ENCODE results near the gene ARMH4.

Gene ARMH4

DNA sequence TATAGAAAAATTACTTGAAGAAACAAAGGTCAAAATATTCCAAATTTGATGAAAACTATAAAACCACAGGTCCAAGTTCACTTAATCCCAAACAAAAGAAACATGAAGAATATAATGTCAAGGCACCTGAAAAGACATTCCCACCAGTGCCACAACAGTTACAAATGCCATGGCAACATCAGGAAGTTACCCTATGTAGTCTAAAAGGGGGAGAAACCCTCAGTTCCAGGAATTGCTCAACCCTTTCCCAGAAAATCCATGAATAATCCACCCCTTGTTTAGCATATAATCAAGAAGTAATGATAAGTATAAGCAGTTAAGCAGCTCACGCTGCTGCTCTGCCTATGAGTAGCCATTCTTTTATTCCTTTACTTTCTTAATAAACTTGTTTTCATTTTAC, 44.2 kb upstream of the ARMH4 start:
- H3K36me3 ChIP-seq: no peaks in the 10 kb centered on the region
- H3K27me3 ChIP-seq (ENCODE audit: insufficient read depth, low read depth, severe bottlenecking): no peaks in the 10 kb centered on the region
- no peaks in the 10 kb centered on the region for H3K9me3 ChIP-seq (ENCODE audit: severe bottlenecking)
- H3K4me3 ChIP-seq (ENCODE audit: low read depth, low read length): no peak overlapping the region
- no peak overlapping the region for H3K27ac ChIP-seq
- TF ChIP-seq, protein P1, sequence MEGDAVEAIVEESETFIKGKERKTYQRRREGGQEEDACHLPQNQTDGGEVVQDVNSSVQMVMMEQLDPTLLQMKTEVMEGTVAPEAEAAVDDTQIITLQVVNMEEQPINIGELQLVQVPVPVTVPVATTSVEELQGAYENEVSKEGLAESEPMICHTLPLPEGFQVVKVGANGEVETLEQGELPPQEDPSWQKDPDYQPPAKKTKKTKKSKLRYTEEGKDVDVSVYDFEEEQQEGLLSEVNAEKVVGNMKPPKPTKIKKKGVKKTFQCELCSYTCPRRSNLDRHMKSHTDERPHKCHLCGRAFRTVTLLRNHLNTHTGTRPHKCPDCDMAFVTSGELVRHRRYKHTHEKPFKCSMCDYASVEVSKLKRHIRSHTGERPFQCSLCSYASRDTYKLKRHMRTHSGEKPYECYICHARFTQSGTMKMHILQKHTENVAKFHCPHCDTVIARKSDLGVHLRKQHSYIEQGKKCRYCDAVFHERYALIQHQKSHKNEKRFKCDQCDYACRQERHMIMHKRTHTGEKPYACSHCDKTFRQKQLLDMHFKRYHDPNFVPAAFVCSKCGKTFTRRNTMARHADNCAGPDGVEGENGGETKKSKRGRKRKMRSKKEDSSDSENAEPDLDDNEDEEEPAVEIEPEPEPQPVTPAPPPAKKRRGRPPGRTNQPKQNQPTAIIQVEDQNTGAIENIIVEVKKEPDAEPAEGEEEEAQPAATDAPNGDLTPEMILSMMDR (IDR thresholded peaks at IDR 0.05; ENCODE audit: low read depth, low read length): no peak
- no peak for DNase-seq

DNA sequence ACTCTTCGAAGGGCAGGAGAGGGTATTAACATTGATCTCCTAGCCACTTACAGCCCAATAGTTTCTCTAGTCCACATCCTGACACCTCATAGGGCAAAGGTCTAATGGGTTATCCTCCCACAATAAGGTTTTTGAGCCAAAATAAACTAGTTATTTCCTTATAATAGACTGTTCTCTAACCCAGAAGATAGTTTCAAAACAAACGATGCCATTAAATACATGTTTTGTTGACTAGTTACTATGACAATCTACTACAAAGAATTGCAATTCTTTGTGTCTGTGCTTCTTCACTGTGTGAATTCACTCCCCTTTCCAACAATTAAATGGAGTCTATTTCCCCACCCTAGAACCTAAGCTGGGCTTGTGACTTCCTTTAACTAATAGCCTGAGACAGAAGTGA, 41.5 kb upstream of the ARMH4 start:
- no peak for DNase-seq
- H3K36me3 ChIP-seq: no peaks in the 10 kb centered on the region
- no peak overlapping the region for H3K4me3 ChIP-seq (ENCODE audit: low read depth, low read length)
- no peaks in the 10 kb centered on the region for H3K27me3 ChIP-seq (ENCODE audit: insufficient read depth, low read depth, severe bottlenecking)
- H3K9me3 ChIP-seq (ENCODE audit: severe bottlenecking): no peaks in the 10 kb centered on the region
- TF ChIP-seq, protein P1 (IDR thresholded peaks at IDR 0.05; ENCODE audit: low read depth, low read length): no peak
- H3K27ac ChIP-seq: no peak overlapping the region

DNA sequence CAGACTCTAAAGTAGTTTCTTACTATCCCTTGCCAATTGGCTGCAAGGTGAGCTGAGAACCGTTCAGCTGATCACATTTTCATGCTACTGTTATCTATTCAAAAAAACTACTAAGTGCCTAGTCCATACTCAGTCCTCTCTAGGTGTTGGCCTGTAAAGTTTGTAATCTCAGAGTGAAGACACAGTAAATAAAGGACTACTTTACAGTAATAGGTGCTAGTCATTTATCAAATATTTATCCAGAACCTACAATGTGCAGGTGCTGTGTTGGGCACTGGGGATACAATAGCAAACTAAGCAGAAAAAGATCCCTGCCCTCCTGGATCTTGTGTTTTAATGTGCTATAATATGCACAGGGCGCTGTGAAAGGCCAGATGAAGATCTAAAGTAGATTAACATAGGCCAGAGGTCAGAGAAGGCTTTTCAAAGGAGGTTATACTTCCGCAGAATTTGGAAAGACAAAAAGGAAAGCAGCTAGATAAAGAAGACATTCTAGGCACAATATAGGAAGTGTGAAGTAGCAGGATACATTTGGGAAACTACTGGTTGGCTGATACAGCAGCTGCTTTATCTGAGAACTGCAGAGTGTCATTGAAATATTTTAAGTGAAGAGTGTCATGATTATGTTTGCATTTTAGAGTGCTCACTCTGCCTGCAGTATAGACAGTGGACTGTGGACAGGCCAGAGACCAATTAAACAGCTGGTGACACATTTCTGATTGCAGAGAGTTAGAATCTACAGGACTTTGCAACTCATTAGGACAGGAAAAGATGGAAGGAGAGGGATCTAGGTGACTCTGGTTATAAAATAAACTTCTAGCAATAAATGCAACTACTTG, 40.0 kb upstream of the ARMH4 start:
- Histone ChIP-seq H3K9me3 (ENCODE audit: severe bottlenecking) (no peaks in the 10 kb centered on the region), H3K27me3 (ENCODE audit: insufficient read depth, low read depth, severe bottlenecking) (no peaks in the 10 kb centered on the region), H3K4me3 (ENCODE audit: low read depth, low read length) (no peak overlapping the region), H3K27ac (no peak overlapping the region), H3K36me3 (no peaks in the 10 kb centered on the region)
- TF ChIP-seq, protein P1 (IDR thresholded peaks at IDR 0.05; ENCODE audit: low read depth, low read length): no peak
- no peak for DNase-seq

DNA sequence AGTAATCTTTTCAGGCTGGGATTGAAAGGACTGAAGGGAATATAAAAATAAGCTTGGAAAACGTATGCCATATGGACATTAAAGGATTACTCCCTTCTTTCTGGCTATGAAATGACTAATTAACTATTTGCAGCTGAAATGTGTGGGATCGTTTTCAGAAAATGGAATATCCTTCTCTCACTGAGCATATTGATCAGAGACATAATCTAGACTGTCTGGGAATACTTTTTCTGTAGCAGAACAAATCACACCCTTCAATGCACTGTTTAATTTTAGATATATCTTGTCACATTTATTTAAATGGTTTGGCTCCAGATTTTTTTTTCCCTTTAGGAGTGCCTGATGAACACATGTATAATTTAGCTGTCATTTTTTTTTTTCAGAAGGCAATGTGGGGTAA, 37.2 kb upstream of the ARMH4 start:
- no peaks in the 10 kb centered on the region for H3K36me3 ChIP-seq
- H3K4me3 ChIP-seq (ENCODE audit: low read depth, low read length): no peak overlapping the region
- no peak for DNase-seq
- H3K9me3 ChIP-seq (ENCODE audit: severe bottlenecking): no peaks in the 10 kb centered on the region
- no peak overlapping the region; the same call in 1 of the 2 replicates for H3K27ac ChIP-seq
- no peaks in the 10 kb centered on the region for H3K27me3 ChIP-seq (ENCODE audit: insufficient read depth, low read depth, severe bottlenecking)
- TF ChIP-seq, protein P1 (IDR thresholded peaks at IDR 0.05; ENCODE audit: low read depth, low read length): no peak

DNA sequence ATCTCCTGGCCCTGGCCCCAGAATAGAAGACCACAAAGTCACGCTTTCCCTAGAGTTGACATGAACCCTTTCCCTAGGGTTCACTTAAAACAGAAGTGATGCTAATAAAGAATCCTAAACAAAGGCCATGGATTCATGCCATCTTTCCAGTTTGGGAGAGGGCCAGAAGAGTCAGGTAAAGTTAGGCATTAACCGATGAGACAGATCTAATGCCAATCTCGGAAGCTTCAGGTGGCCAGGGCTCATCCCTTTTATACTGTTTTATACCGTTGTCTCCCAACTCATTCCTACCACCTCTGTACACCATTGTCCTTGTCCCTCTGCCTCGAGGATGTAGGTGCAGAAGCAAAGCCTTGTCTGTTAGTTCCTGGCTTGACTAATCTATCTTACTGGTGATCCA, 25.1 kb upstream of the ARMH4 start:
- Histone ChIP-seq H3K27ac (no peak overlapping the region), H3K4me3 (ENCODE audit: low read depth, low read length) (no peak overlapping the region), H3K36me3 (no peaks in the 10 kb centered on the region), H3K9me3 (ENCODE audit: severe bottlenecking) (no peaks in the 10 kb centered on the region), H3K27me3 (ENCODE audit: insufficient read depth, low read depth, severe bottlenecking) (no peaks in the 10 kb centered on the region)
- TF ChIP-seq, protein P1 (IDR thresholded peaks at IDR 0.05; ENCODE audit: low read depth, low read length): no peak
- DNase-seq: no peak

DNA sequence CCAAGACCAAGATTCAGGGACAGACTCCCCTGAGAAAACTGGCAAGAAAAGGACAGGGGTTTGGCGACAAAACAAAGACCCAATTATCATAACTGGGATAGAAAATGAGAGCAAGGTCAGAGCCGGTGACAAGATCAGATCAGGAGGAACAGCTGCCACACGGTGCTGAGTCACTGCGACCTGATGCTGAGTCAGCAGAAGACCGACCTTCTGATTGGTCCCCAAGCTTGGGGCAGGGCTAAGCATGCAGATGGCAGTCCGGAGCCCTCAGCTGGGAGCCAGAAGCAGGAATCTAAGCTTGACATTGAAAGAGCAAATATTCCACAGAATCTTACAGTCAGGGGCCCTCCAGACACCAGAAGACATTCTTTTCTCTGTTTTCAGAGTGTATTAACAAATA, 19.1 kb upstream of the ARMH4 start:
- Histone ChIP-seq H3K27me3 (ENCODE audit: insufficient read depth, low read depth, severe bottlenecking) (no peaks in the 10 kb centered on the region), H3K27ac (no peak overlapping the region; the same call in 1 of the 2 replicates), H3K9me3 (ENCODE audit: severe bottlenecking) (peaks cover 2% of the 10 kb centered on the region), H3K4me3 (ENCODE audit: low read depth, low read length) (no peak overlapping the region), H3K36me3 (no peaks in the 10 kb centered on the region)
- TF ChIP-seq, protein P1 (IDR thresholded peaks at IDR 0.05; ENCODE audit: low read depth, low read length): no peak
- peak; percentile 86 for DNase-seq

Data from WERI-Rb-1 (cell line).